Hepatocyte (in vitro differentiated cells): ENCODE measurements around the gene PLCG1. TPM values are rescaled to one million over a fixed set of nuclear protein-coding genes. Genes with fewer than 3 reads are reported as not detected.

Experiments
- DNase-seq: peaks from one replicate; pipeline ENCODE4 v3.0.0-alpha.2; 2016; ENCODE audit warnings: low spot score
- H2AFZ ChIP-seq: fragments of 200-600 bp; sonication (generic); 2 replicates; pipeline ENCODE4 v1.6.0; 2016; ENCODE audit warnings: antibody characterized with exemption, mild to moderate bottlenecking
- H3K27ac ChIP-seq: fragments of 200-600 bp; sonication (generic); 2 replicates; pipeline ENCODE4 v1.5.1; 2016; ENCODE audit warnings: mild to moderate bottlenecking
- H3K27me3 ChIP-seq: fragments of 200-600 bp; sonication (generic); 2 replicates; pipeline ENCODE4 v1.6.1; 2016
- H3K36me3 ChIP-seq: fragments of 200-600 bp; sonication (generic); replicated peaks from 2 replicates; pipeline ENCODE4 v1.5.1; 2016; ENCODE audit warnings: low read depth; ENCODE audit not compliant: insufficient read depth
- H3K4me1 ChIP-seq: fragments of 200-600 bp; sonication (generic); 2 replicates; pipeline ENCODE4 v1.5.1; 2016; ENCODE audit warnings: mild to moderate bottlenecking, moderate library complexity; ENCODE audit not compliant: insufficient read depth
- H3K4me2 ChIP-seq: fragments of 200-600 bp; sonication (generic); 2 replicates; pipeline ENCODE4 v1.6.0; 2016
- H3K4me3 ChIP-seq: fragments of 200-600 bp; sonication (generic); 2 replicates; pipeline ENCODE4 v1.5.1; 2016; ENCODE audit warnings: mild to moderate bottlenecking
- H3K79me2 ChIP-seq: fragments of 200-600 bp; sonication (generic); 2 replicates; pipeline ENCODE4 v1.6.0; 2017; ENCODE audit warnings: mild to moderate bottlenecking
- H3K9me2 ChIP-seq: fragments of 200-600 bp; sonication (generic); replicated peaks from 2 replicates; pipeline ENCODE4 v1.6.0; 2017; ENCODE audit warnings: mild to moderate bottlenecking; ENCODE audit not compliant: insufficient read depth
- H3K9me3 ChIP-seq: fragments of 200-600 bp; sonication (generic); 2 replicates; pipeline ENCODE4 v1.5.1; 2016; ENCODE audit warnings: low read depth, mild to moderate bottlenecking
- H4K20me1 ChIP-seq: fragments of 200-600 bp; sonication (generic); 2 replicates; pipeline ENCODE4 v1.6.0; 2016; ENCODE audit warnings: mild to moderate bottlenecking; ENCODE audit not compliant: insufficient read depth, poor library complexity, severe bottlenecking
- EZH2 ChIP-seq: fragments of 200-600 bp; sonication (generic); IDR thresholded peaks from 2 replicates; pipeline ENCODE4 v1.6.1; 2016; ENCODE audit warnings: antibody characterized with exemption, mild to moderate bottlenecking, borderline replicate concordance
- EZH2phosphoT487 ChIP-seq: fragments of 200-600 bp; sonication (generic); IDR thresholded peaks from one replicate; pipeline ENCODE4 v1.6.1; 2018; ENCODE audit warnings: antibody characterized with exemption, mild to moderate bottlenecking, low read depth, moderate library complexity; ENCODE audit not compliant: unreplicated experiment, severe bottlenecking
- WGBS: methylation state at CpG from one replicate; pipeline ENCODE4 v1.1.6; 2016; ENCODE audit warnings: low lambda C conversion rate; ENCODE audit errors: missing lambda C conversion rate; 5-methylcytosine and 5-hydroxymethylcytosine counted together
- polyA plus RNA-seq: library from polyadenylated mRNA; unstranded; fragments of >200 nt; fragmentation: Nextera tagmentation; extraction: Ambion mirVana; gene quantifications from 2 replicates; pipeline ENCODE4 v1.2.1, GENCODE V29; 2016
- total RNA-seq: library from RNA; depleted of rRNA; stranded (reverse); fragments of >200 nt; gene quantifications from 2 replicates; pipeline ENCODE4 v1.2.3, GENCODE V29; 2014
- TF ChIP-seq, protein P1 (sequence below): fragments of 200-600 bp; sonication (generic); IDR thresholded peaks from 2 replicates; pipeline ENCODE4 v1.5.1; 2016; ENCODE audit warnings: antibody characterized with exemption, mild to moderate bottlenecking; ENCODE audit not compliant: poor library complexity

Gene PLCG1
- total and polyA plus RNA-seq, 2 experiments from 2014 or later, result 52.7 to 73.2 TPM

DNA sequence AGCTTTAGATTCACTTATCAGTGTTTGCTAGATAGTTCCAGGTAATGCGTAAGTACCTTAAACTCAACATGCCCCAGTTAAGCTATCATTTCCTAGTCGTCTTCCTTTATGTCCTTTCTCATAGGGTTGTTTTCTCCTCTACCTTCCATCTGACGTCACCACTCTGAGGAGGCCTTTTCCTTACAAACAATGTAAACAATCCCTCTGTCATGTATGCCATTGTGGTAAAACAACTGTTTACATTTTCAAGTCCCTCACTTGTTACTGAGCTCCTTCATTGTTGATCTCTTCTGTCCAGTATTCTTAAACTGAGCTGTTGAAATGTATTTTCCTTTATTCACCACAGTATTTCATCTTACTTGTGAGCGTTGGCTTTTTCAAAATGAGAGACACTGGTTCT, 45.4 kb upstream of the PLCG1 start:
- Histone ChIP-seq H3K4me2 (no peak overlapping the region), H3K27ac (no peak overlapping the region), H3K9me2 (no peaks in the 10 kb centered on the region), H4K20me1 (no peaks in the 10 kb centered on the region), H3K79me2 (peaks cover 12% of the 10 kb centered on the region), H3K4me3 (no peak overlapping the region), H3K36me3 (no peaks in the 10 kb centered on the region), H2AFZ (no peak overlapping the region), H3K27me3 (no peaks in the 10 kb centered on the region), H3K9me3 (no peaks in the 10 kb centered on the region), H3K4me1 (peaks cover 4% of the 10 kb centered on the region)
- DNase-seq, result no peak
- 89% methylated on average over 4 of the region's 4 CpGs for WGBS
- no peak for TF ChIP-seq EZH2
- TF ChIP-seq, protein P1, sequence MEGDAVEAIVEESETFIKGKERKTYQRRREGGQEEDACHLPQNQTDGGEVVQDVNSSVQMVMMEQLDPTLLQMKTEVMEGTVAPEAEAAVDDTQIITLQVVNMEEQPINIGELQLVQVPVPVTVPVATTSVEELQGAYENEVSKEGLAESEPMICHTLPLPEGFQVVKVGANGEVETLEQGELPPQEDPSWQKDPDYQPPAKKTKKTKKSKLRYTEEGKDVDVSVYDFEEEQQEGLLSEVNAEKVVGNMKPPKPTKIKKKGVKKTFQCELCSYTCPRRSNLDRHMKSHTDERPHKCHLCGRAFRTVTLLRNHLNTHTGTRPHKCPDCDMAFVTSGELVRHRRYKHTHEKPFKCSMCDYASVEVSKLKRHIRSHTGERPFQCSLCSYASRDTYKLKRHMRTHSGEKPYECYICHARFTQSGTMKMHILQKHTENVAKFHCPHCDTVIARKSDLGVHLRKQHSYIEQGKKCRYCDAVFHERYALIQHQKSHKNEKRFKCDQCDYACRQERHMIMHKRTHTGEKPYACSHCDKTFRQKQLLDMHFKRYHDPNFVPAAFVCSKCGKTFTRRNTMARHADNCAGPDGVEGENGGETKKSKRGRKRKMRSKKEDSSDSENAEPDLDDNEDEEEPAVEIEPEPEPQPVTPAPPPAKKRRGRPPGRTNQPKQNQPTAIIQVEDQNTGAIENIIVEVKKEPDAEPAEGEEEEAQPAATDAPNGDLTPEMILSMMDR, result no peak
- TF ChIP-seq EZH2phosphoT487, result no peak

DNA sequence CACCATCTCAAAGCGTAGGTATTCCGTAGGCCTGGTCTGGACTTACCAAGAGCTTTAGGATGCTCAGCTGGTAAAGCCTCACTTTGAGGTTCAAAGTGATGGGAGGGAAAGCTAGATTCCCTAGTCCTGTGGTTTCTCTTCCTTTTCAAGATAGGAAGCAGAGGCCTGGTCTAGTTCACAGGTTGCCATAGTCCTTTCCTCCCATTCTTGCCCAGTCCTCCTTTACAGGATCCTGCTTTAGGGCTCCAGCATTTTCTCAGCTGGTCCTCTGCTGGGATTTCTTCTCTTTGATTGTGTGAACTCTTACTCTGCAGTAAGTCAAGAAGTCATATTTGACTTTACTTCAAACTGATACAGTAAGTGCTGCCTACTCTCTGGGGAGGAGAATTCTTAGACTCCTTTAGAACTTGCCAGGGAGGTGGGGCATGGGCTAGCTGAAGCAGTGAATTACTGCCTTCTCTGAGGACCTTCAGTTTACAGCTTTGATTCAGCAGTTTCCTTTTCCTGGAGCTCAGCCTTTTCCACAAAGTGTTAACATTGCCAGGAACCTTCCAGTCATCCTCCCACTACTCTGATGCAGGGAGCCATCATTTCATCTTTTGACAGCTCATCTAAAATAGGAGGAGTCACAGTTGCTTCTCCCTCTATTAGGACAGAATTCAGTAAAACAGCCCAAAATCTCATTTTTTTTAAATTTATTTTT, 42.8 kb upstream of the PLCG1 start:
- H3K27ac ChIP-seq, result no peak overlapping the region
- no peak overlapping the region for H2AFZ ChIP-seq
- H3K9me3 ChIP-seq, result no peaks in the 10 kb centered on the region
- H4K20me1 ChIP-seq, result no peaks in the 10 kb centered on the region
- no peaks in the 10 kb centered on the region for H3K27me3 ChIP-seq
- WGBS, result 100% methylated on average over 2 of the region's 2 CpGs
- no peaks in the 10 kb centered on the region for H3K9me2 ChIP-seq
- TF ChIP-seq EZH2phosphoT487 (no peak), EZH2 (no peak)
- TF ChIP-seq, protein P1, result no peak
- DNase-seq, result no peak
- H3K36me3 ChIP-seq, result no peaks in the 10 kb centered on the region
- H3K4me2 ChIP-seq, result no peak overlapping the region
- no peak overlapping the region for H3K4me3 ChIP-seq
- peaks cover 6% of the 10 kb centered on the region for H3K4me1 ChIP-seq
- H3K79me2 ChIP-seq, result peaks cover 16% of the 10 kb centered on the region

- Histone ChIP-seq H2AFZ (no peak overlapping the region), H3K9me3 (no peaks in the 10 kb centered on the region), H3K27ac (no peak overlapping the region), H3K4me3 (no peak overlapping the region), H3K9me2 (no peaks in the 10 kb centered on the region), H3K4me2 (no peak overlapping the region), H4K20me1 (no peaks in the 10 kb centered on the region), H3K79me2 (peaks cover 9% of the 10 kb centered on the region), H3K4me1 (peaks cover 6% of the 10 kb centered on the region), H3K36me3 (no peaks in the 10 kb centered on the region), H3K27me3 (no peaks in the 10 kb centered on the region)
- WGBS, result 55% methylated on average over 7 of the region's 7 CpGs
- TF ChIP-seq EZH2phosphoT487, result no peak
- TF ChIP-seq EZH2, result no peak
- TF ChIP-seq, protein P1, result peak; percentile 89
- peak; percentile 77 for DNase-seq
These were observed 42.0 kb upstream of the PLCG1 start for GRCh38 chr20:41095110-41095969.
